HG03060 (cell line): ENCODE data around the gene SRP54.
"Not testable (repeated sequence)": the region's sequence is repeated elsewhere in the genome, so short reads cannot be mapped to it uniquely, and the experiment has no call there.

Source experiments
- ATAC-seq: cut with Tn5 transposase; IDR thresholded peaks from one replicate; pipeline ENCODE4 v1.9.1; 2021; ENCODE audit warnings: low read depth, moderate number of reproducible peaks; ENCODE audit not compliant: unreplicated experiment

Gene SRP54

DNA sequence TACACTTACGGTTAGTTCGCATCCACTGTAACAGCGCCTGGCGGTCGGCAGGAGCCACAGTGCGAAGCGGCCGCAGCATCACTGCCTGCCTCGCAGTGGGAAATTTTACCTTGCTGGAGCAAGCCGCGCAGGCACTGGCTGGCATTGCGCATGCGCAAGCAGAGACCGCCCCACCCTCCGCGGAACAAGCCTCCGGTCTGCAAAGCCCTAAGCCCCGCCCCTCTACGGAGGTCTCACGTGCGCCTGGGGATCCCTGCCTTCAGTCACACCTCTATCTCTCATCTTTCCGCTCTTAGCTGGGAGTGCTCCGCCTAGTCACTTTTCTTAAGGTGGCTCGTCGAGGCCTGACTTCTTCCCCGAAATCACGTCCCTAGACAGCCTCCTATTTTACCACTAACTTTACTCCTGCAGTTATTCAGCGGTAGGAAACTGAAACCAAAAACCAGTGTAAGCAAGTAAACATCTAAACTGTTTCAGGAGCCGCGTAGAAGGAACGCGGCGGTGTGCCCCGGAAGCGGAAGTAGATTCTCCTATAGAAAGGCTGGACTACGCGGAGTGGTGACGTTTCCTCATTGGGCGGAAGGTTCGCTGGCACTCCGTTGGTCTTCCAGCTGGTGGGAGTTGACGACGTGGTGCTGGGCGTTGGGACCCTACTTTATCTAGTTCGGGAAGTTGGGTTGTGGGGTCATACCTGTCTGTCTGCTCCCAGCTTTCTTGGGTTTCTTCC lies at the start of gene SRP54:
SRP54 (plus strand) TSS at position 572 of the 727 bp plus-strand sequence. CDS start 13,718 bp downstream, outside the sequence.
- ATAC-seq, result peak; percentile 79

DNA sequence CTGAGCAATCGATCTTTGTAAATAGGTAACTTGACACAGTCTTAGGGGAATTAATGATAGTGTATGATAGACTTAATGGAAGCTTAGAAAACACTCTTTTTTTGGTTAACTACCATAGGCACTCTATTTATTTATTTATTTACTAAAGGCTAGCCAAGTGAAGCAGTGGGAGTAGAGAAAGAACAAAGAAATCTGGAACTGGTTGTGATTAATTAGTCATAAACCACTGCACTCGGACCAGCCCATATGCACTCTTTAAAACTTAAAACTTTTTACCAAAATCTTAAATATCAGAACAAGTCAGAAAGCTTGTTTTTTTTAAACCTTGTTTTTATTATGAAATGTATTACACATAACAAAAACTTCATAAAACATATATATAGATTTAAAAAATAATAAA lies 49.5 kb upstream of the SRP54 start:
- ATAC-seq, result no peak

DNA sequence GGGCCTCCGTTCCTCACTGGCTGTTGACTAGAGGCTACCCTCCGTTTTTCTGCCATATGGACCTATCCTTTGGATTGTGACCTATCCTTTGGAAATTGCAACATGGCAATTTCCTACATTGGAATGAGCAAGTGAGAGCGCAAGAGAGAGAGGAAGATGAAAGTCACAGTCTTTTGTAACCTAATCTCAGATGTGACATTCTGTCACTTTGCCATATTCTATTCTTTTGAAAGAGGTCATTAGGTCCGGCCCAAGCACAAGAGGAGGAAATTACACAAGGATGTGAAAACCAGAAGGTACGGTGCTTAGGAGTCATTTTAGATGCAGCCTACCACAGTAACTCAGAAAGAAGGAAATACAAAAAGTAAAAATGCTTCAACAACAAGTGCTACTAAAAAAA lies 47.3 kb upstream of the SRP54 start:
- no peak for ATAC-seq

DNA sequence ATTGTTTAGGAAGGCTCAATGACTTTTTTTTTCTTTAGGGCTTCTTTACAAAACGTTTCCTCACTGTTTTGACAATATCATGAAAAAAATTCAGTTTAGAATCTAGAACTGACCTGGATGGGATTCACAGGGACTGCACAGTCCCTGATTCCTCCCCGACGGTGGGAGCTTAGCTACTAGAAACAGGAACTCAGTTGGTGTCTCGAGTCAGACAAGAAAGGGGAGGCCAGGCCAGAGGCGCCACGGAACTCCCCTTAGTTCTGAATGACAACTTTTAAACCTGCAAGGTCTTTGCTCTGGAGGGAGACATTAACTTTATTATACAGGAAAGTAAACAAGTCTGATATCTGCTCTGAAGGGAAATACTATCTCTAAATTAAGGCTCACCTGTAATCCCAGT lies 45.4 kb upstream of the SRP54 start:
- ATAC-seq, result no peak

DNA sequence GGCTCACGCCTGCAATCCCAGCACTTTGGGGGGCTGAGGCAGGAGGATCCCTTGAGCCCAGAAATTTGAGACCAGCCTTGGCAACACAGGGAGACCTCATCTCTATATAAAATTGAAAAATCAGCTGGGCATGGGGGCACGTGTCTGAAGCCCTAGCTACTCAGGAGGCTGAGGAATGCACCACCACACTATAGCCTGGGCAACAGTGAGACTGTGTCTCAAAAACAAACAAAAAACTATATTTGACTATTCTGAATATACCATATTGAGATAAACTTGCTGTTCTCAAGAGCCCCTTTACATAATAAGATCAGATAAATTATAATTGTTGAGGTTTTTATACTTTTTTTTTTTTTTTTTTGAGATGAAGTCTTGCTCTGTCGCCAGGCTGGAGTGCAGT lies 44.9 kb upstream of the SRP54 start:
- no peak for ATAC-seq

DNA sequence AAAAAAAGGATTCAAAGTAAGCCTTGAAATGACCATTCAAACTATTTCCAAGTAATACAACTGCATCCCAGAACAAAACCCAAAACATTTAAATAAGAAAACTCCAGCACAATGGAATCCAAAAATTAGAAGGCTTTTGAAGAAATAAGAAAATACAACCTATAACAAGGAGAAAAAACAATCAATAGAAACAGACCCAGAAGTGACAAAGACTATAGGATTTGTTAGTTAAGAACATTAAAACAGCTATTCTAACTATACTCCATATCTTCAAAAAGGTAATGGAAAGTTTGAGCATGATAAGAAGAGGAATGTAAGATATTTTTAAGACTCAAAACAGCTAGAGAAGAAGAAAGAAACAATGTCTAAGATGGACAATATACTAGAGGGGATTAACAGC lies 39.3 kb upstream of the SRP54 start:
- no peak for ATAC-seq

DNA sequence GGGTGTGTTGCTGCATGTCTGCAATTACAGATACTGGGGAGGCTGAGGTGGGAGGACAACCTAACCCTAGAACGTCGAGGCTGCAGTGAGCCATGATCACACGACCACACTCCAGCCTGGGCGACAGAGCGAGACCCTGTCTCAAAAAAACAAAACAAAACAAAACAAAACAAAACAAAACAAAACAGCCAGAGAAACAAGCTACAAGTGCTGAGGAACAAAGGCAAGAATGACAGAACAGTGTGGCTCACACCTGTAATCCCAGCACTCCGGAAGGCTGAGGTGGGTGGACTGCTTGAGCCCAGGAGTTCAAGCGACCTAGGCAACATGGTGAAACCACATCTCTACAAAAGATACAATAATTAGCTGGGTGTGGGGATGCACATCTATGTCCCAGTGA lies 38.0 kb upstream of the SRP54 start:
- ATAC-seq, result no peak

DNA sequence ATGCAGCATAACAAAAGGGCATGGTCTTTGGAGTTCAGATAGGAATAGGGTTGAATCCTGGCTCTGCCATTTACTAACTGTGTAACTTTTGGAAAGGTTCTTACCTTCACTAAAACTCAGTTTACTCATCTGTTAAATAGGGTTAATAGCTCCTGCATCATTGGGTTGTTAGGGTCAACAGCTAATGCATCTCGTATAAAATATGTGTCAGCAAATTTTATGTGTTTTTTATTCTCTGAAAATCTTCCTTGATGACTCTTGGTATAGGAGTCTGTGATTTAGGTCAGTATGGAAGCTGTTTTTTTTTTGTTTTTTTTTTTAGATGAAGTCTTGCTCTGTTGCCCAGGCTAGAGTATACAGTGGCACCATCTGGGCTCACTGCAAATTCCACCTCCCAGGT lies 36.1 kb upstream of the SRP54 start:
- no peak for ATAC-seq

DNA sequence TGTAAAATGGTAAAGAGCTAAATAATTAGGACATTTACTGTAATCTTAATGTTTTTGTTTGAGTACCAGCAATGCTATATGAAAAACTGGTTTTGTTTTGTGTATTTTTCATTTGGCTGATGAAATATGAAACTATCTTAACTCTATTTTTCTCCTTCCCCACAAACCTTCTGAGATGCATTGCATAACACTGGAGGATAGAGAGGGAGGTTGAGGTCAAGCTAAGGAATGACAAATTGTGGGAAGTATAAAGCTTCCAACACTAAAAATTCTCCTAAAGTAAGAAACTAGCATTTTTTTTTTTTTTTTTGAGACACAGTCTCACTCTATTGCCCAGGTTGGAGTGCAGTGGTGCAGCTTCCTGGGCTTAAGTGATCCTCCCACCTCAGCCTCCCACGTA lies 31.5 kb upstream of the SRP54 start:
- no peak for ATAC-seq

DNA sequence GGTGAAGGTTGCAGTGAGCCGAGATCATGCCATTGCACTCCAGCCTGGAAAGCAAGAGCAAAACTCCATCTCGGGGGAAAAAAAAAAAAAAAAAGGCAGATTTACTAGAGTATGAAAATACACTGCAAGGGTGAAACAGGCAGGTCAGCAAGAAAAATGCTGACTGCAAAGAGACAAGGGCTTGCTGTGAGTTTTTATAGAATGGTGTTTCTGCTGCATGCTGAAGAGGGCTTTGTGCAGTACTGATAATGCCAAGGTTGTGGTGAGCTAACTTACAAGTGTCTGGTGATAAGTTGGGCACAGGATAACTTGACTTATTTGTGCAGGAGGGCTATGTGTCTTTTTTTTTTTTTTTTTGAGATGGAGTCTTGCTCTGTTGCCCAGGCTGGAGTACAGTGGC lies 25.9 kb upstream of the SRP54 start:
- no peak for ATAC-seq

DNA sequence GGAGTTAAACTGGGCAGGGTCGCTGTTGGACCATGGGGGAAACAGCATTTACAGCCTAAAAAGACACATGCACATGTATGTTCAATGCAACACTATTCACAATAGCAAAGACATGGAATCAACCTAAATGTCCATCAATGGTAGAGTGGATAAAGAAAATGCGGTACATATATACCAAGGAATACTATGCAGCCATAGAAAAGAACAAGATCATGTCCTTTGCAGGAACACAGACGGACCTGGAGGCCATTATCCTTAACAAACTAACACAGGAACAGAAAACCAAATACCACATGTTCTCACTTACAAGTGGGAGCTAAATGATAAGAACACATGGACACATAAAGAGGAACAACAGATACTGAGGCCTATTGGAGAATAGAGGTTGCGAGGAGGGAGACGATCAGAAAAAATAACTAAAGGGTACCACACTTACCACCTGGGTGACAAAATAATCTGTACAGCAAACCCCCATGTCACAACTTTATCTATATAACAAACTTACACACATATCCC lies 25.0 kb upstream of the SRP54 start:
- ATAC-seq, result no peak

DNA sequence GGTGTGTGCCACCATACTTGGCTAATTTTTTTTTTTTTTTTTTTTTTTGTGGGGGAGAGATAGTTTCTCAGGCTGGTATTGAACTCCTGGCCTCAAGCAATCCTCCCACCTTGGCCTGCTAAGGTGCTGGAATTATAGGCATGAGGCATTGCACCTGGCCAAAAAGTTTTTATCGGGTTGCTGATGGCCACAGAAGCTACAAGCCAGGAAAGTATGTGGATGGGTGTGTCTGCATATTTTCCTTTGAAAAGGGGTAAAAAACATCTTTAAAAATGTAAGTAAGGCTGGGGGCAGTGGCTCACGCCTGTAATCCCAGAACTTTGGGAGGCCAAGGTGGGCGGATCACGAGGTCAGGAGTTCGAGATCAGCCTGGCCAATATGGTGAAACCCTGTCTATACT lies 20.7 kb upstream of the SRP54 start:
- not testable (repeated sequence) for ATAC-seq

DNA sequence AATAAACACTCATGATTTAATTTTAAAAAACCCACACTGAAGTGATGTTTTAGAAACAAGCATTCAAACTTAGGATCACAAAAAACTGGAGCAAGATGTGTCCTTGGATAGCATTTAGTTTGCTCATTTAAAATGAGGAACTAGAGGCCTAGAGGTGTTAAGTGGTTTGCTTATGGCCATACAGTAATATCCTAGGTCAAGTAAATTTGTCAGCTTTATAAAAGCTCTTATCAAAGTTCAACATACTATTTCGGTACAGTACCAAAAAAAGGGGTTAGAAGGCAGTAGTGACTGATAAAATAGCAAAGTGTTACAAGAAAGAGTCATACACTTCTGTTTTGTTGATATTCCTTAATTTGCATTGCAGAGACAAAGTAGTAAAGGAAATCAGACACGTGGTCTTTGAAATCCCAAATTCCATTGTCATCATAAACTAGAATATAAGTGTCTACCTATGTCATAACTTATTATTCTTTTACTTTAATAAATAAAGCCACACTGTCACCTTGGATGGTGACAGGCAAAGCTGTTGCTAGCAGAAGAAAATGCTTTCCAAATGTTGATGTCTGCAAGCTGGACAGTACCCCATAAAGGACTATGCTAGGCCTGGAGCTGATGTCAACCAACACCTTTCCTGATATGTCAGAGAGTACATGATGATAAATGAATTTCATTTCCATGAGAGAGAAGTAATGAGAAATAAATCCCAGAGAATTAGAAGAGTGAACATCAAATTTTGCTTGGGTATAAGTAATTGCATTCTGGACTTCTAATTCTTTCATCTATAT lies 17.6 kb upstream of the SRP54 start:
- ATAC-seq, result no peak

DNA sequence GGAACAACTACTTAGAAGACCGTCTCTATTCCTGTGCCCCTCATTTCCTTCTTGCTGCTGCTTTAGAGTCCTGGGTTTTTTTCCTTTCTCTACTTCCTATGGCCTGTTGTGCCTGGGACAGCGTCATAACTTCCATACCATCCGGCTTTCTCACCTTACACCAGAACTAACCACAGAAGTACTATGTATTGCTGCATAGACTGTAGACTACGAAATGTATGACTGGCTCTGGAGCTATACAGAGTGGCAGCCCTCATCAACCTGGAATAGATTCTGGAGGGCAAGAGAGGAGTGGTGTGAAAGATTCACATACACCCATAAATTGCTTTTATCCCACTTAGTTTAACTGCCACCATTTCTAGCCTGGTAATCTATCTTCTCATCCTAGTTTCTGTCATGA lies 16.9 kb upstream of the SRP54 start:
- ATAC-seq, result no peak

DNA sequence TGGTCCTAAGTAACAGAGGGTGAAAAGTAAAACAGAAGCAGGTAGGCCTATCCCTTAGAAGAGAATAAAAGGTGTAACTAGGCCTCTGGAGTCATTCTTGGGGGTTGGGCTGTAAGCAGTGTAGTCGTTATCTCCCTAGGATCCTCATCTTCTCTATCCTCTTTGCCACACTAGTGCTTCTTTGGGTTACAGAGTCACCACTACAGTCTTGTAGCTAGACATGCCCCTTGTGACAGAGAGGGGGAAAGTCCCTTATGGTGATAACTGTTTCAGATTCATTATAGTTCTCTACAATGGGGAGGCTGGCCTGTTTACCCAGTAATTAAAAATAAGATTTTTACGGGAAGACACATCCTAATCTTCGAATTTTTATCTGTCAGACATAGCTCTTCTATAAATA lies 16.4 kb upstream of the SRP54 start:
- peak; percentile 44 for ATAC-seq

DNA sequence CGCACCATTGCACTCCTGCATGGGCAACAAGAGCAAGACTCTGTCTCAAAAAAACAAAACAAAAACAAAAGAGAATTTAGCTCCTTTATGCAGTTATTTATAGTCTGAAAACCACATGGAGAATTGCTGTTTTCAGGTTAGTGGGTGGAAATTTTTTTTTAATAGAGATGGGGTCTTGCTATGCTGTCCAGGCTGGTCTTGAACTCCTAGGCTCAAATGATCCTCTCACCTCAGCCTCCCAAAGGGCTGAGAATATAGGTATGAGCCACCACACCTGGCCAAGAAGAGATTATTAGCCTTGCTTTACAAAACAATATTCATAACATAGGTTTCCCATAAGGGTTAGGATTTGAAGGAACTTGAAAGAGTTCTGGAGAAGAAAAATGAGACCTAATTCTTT lies 12.1 kb upstream of the SRP54 start:
- no peak for ATAC-seq

DNA sequence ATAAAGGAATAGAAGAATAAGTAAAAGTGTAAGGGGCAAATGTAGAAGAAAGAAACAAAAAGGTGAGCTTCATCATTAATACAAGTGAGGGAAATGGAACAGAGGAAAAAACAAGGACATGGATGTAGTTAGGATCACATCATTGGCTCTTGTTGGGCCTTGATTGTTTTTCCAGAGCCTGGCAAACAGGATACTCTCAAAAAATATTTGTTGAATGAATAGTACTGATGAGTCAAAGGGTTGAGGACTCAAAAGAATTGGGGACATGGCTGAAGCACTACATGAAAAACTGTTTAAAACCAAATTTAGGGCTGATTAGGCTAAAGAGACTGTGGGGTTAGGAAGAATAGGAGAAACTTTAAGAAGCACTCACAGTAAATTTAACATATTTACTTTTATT lies 11.4 kb upstream of the SRP54 start:
- ATAC-seq, result no peak

DNA sequence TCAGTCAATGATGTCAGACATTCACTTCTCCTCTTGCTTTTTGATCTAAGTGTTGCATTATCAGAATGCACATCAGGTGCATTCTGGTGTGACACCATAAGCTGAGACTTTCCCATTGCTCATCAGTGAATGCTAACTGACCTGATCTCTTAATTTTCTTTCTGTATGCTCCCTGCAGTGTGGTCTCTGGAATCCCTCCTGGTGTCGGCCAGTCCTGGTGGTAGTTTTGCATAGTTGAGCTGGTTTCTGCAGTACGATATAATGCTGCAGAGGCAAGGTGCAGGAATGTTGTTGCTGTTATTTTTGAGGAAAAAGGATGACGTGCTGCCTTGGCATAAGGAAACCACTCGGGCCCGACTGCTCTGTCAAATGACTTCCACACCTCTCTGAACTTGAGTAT lies 11.0 kb upstream of the SRP54 start:
- ATAC-seq, result no peak

DNA sequence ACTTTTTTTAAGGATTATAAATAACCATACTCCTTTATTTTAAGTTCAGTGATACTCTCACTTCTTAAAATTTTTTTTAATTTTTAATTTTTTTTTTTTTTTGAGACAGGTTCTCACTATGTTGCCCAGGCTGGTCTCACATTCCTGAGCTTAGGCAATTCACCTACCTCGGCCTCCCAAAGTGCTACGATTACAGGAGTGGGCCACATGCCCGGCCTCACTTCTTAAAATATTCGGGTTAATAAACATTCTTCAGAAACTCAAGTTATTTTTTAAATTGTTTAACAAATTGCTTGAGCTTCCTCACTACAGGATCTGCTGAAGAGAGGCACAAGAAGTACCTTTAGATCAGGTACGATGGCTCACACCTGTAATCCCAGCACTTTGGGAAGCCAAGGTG lies 4.3 kb upstream of the SRP54 start:
- no peak for ATAC-seq

DNA sequence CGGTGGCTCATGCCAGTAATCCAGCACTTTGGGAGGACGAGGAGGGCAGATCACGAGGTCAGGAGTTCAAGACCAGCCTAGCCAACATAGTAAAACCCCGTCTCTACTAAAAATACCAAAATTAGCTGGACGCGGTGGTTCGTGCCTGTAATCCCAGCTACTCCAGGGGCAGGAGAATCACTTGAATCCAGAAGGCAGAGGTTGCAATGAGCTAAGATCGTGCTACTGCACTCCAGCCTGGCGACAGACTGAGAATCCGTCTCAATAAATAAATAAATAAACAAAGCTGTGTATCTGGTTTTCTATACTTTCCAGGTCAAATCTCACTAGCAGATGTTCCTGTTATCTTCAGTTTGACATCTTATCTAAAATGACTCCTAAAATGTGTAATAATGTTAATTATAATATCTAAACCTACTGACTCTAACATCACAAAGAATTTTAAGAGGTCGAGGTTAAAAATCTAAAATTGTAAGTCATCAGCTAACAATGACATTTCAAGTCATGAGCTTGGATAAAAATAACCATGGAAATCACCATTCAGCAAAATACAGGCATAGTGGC lies 2.4 kb upstream of the SRP54 start:
- ATAC-seq, result no peak

DNA sequence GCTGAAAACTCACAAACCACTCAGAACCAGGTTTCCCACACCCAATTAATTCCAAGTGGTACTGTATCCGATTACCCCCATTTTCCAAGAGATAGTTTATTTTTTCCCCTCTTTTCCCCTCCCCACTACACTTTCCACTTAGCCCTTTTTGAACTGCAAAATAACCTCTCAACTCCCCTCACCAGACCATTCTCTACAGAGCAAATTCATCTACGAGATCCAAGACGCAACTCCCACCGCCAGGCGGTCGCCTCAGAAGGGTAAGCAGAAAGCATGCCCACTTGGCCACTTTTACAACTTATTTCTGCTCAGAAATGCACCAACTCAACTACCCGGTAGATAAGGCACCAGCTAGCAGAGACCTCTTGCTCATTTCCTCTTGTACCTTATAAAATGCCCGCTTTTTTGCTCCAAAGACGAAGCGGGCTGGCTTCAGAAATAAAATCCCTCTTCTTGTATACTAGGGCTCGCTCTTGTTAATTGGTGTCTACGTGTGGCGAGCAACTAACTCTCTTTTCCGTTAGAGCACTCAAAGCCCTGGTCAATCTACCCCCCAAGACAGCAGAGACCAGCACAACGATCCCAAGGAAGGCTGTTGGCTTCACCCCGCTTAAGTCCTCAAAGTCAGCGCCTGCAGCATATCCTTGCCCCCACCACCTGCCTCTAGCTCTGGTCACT lies 910 bp upstream of the SRP54 start:
- no peak for ATAC-seq
